Measurements from ENCODE around the gene KLHL21.

DNA sequence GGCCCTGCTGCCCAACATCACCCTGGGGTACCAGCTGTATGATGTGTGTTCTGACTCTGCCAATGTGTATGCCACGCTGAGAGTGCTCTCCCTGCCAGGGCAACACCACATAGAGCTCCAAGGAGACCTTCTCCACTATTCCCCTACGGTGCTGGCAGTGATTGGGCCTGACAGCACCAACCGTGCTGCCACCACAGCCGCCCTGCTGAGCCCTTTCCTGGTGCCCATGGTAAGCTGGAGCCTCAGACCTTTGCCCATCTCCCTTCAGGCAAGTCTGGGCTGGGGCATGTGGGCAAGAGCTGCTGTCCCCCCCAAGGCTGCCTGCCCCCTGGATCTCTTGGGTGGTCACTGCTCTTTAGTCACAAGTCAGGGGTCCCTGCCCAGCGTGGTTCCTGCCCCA is 31.7 kb downstream of the KLHL21 start:
- TF ChIP-seq CTCF (IDR thresholded peaks at IDR 0.05) (no peak), POLR2A (IDR thresholded peaks at IDR 0.05) (no peak)

All from ovary (tissue), 3 donors.